Spinal cord (tissue), 10 donors: ENCODE measurements around the gene KCNAB1. TPM values are rescaled to one million over a fixed set of nuclear protein-coding genes. Genes with fewer than 3 reads are reported as not detected.

Experiments used
- DNase-seq, 6 donors: peaks; one replicate each; pipeline versions ENCODE4 v3.0.0 to v3.0.0-alpha.2; 2013 to 2015; ENCODE audit warnings: low spot score in 6 of 6, low read depth in 4 of 6
- H3K27ac ChIP-seq: one replicate; pipeline ENCODE4 v1.5.1; 2013; ENCODE audit warnings: low read depth, low read length, control low read depth
- H3K27me3 ChIP-seq: one replicate; pipeline ENCODE4 v1.6.1; 2013; ENCODE audit warnings: low read length; ENCODE audit not compliant: control insufficient read depth, insufficient read depth
- H3K36me3 ChIP-seq: one replicate; pipeline ENCODE4 v1.6.1; 2013; ENCODE audit warnings: low read length; ENCODE audit not compliant: control insufficient read depth, insufficient read depth
- H3K4me1 ChIP-seq: one replicate; pipeline ENCODE4 v1.6.1; 2013; ENCODE audit warnings: low read length; ENCODE audit not compliant: control insufficient read depth, insufficient read depth
- H3K4me3 ChIP-seq: one replicate; pipeline ENCODE4 v1.5.1; 2013; ENCODE audit warnings: low read depth, low read length, control low read depth
- H3K9me3 ChIP-seq: one replicate; pipeline ENCODE4 v1.6.1; 2013; ENCODE audit warnings: low read length; ENCODE audit not compliant: control insufficient read depth, insufficient read depth
- WGBS: methylation state at CpG from one replicate; pipeline ENCODE4 v1.1.5; 2013; ENCODE audit warnings: missing lambda C conversion rate; ENCODE audit not compliant: insufficient coverage; 5-methylcytosine and 5-hydroxymethylcytosine counted together
- polyA plus RNA-seq, 2 donors: library from polyadenylated mRNA; unstranded; fragments of 120-200 nt; gene quantifications; one replicate each; pipeline ENCODE4 v1.2.1, GENCODE V29; 2013; ENCODE audit not compliant: insufficient read length in 2 of 2
- total RNA-seq, 2 donors: library from RNA; depleted of rRNA in 1 of 2; stranded (reverse); fragments of 120-200 nt in 1 of 2; fragments of >200 nt in 1 of 2; gene quantifications; one replicate each; pipeline versions ENCODE4 v1.2.3 to v1.2.4, GENCODE V29; 2013 to 2014
- donor health status: healthy.

Gene KCNAB1
- total and polyA plus RNA-seq, 4 donors = 10.1 to 27.5 (median 22.6) TPM

GRCh38 chr3:156412600-156412999, 292.2 kb downstream of the KCNAB1 start:
- Histone ChIP-seq H3K36me3 (no peaks in the 10 kb centered on the region), H3K9me3 (no peaks in the 10 kb centered on the region), H3K27ac (no peak overlapping the region), H3K27me3 (no peaks in the 10 kb centered on the region), H3K4me1 (no peaks in the 10 kb centered on the region), H3K4me3 (no peak overlapping the region)
- 71% methylated on average over 1 of the region's 1 CpG for WGBS
- DNase-seq = no peak

GRCh38 chr3:156413293-156413892, 293.0 kb downstream of the KCNAB1 start:
- H3K9me3 ChIP-seq = no peaks in the 10 kb centered on the region
- 82% methylated on average over 2 of the region's 4 CpGs for WGBS
- H3K27ac ChIP-seq = no peak overlapping the region
- no peaks in the 10 kb centered on the region for H3K4me1 ChIP-seq
- peak in 1 of 6 donors; percentile 46 for DNase-seq
- no peak overlapping the region for H3K4me3 ChIP-seq
- H3K27me3 ChIP-seq = no peaks in the 10 kb centered on the region
- no peaks in the 10 kb centered on the region for H3K36me3 ChIP-seq

- Histone ChIP-seq H3K27ac (no peak overlapping the region), H3K4me1 (no peaks in the 10 kb centered on the region), H3K4me3 (no peak overlapping the region), H3K27me3 (no peaks in the 10 kb centered on the region), H3K9me3 (no peaks in the 10 kb centered on the region), H3K36me3 (no peaks in the 10 kb centered on the region)
- DNase-seq = no peak
- 24% methylated on average over 2 of the region's 3 CpGs for WGBS
Observed at GRCh38 chr3:156416846-156417558, 296.6 kb downstream of the KCNAB1 start.

GRCh38 chr3:156417559-156418132, 297.3 kb downstream of the KCNAB1 start:
- DNase-seq = no peak
- no peak overlapping the region for H3K27ac ChIP-seq
- H3K9me3 ChIP-seq = no peaks in the 10 kb centered on the region
- no peaks in the 10 kb centered on the region for H3K4me1 ChIP-seq
- WGBS = no CpG with 5 or more reads among the region's 4 CpGs
- no peaks in the 10 kb centered on the region for H3K27me3 ChIP-seq
- no peaks in the 10 kb centered on the region for H3K36me3 ChIP-seq
- H3K4me3 ChIP-seq = no peak overlapping the region

- H3K27ac ChIP-seq = no peak overlapping the region
- no peaks in the 10 kb centered on the region for H3K36me3 ChIP-seq
- H3K4me3 ChIP-seq = no peak overlapping the region
- no CpG with 5 or more reads among the region's 2 CpGs for WGBS
- H3K9me3 ChIP-seq = no peaks in the 10 kb centered on the region
- no peak for DNase-seq
- no peaks in the 10 kb centered on the region for H3K4me1 ChIP-seq
- no peaks in the 10 kb centered on the region for H3K27me3 ChIP-seq
Observed at GRCh38 chr3:156418428-156418827, 298.1 kb downstream of the KCNAB1 start.

- WGBS = 93% methylated on average over 4 of the region's 4 CpGs
- H3K4me3 ChIP-seq = no peak overlapping the region
- H3K36me3 ChIP-seq = no peaks in the 10 kb centered on the region
- H3K27me3 ChIP-seq = no peaks in the 10 kb centered on the region
- no peak overlapping the region for H3K27ac ChIP-seq
- DNase-seq = no peak
- no peaks in the 10 kb centered on the region for H3K9me3 ChIP-seq
- H3K4me1 ChIP-seq = no peaks in the 10 kb centered on the region
Observed at GRCh38 chr3:156421534-156421933, 301.2 kb downstream of the KCNAB1 start.

GRCh38 chr3:156424758-156425157, 304.4 kb downstream of the KCNAB1 start:
- Histone ChIP-seq H3K4me3 (no peak overlapping the region), H3K9me3 (no peaks in the 10 kb centered on the region), H3K27ac (no peak overlapping the region), H3K36me3 (no peaks in the 10 kb centered on the region), H3K4me1 (no peaks in the 10 kb centered on the region), H3K27me3 (no peaks in the 10 kb centered on the region)
- DNase-seq = no peak

- Histone ChIP-seq H3K36me3 (no peaks in the 10 kb centered on the region), H3K9me3 (no peaks in the 10 kb centered on the region), H3K4me1 (no peaks in the 10 kb centered on the region), H3K27ac (no peak overlapping the region), H3K27me3 (no peaks in the 10 kb centered on the region), H3K4me3 (no peak overlapping the region)
- WGBS = 87% methylated on average over 6 of the region's 6 CpGs
- DNase-seq = no peak
Observed at GRCh38 chr3:156425651-156426050, 305.3 kb downstream of the KCNAB1 start.

- DNase-seq = peak in 1 of 6 donors; percentile 23
- H3K27me3 ChIP-seq = no peaks in the 10 kb centered on the region
- WGBS = 88% methylated on average over 2 of the region's 4 CpGs
- H3K4me3 ChIP-seq = no peak overlapping the region
- H3K27ac ChIP-seq = no peak overlapping the region
- H3K36me3 ChIP-seq = no peaks in the 10 kb centered on the region
- no peaks in the 10 kb centered on the region for H3K4me1 ChIP-seq
- no peaks in the 10 kb centered on the region for H3K9me3 ChIP-seq
Observed at GRCh38 chr3:156429125-156429524, 308.7 kb downstream of the KCNAB1 start.
